HepG2 (cell line): Measurements from ENCODE around the gene ZNF445. TPM values are rescaled to one million over a fixed set of nuclear protein-coding genes. Genes with fewer than 3 reads are reported as not detected.

Experiments used
- ARNT ChIP-seq: fragments of 450-650 bp; IDR thresholded peaks from 2 replicates; pipeline ENCODE4 v1.6.1; 2017
- FIP1L1 ChIP-seq: fragments of 200-400 bp; formaldehyde crosslinking; IDR thresholded peaks from 2 replicates; pipeline ENCODE4 v1.6.1; 2018; ENCODE audit warnings: low read depth, mild to moderate bottlenecking, low read length, moderate library complexity, borderline replicate concordance; ENCODE audit not compliant: insufficient read depth
- HOXA3 ChIP-seq: sonication (generic); formaldehyde crosslinking; IDR thresholded peaks from 2 replicates; pipeline ENCODE4 v1.5.0; 2020; ENCODE audit warnings: missing genetic modification reagents
- IRF9 ChIP-seq: sonication (generic); formaldehyde crosslinking; IDR thresholded peaks from 2 replicates; pipeline ENCODE4 v1.8.0; 2022; ENCODE audit warnings: missing genetic modification reagents, mild to moderate bottlenecking, borderline replicate concordance
- JARID2 ChIP-seq: sonication (generic); formaldehyde crosslinking; IDR thresholded peaks from 2 replicates; pipeline ENCODE4 v1.8.1; 2023; ENCODE audit warnings: missing genetic modification reagents, inconsistent platforms; ENCODE audit not compliant: insufficient replicate concordance
- LBX2 ChIP-seq: sonication (generic); formaldehyde crosslinking; IDR thresholded peaks from 2 replicates; pipeline ENCODE4 v1.5.0; 2020; ENCODE audit warnings: missing genetic modification reagents, mild to moderate bottlenecking, borderline replicate concordance
- NFKB2 ChIP-seq: sonication (generic); formaldehyde crosslinking; IDR thresholded peaks from 2 replicates; pipeline ENCODE4 v1.4.0; 2020; ENCODE audit warnings: missing genetic modification reagents, borderline replicate concordance
- NFRKB ChIP-seq: fragments of 450-650 bp; IDR thresholded peaks from 2 replicates; pipeline ENCODE4 v1.6.1; 2017
- REL ChIP-seq: sonication (generic); formaldehyde crosslinking; conservative IDR thresholded peaks from 2 replicates; pipeline ENCODE4 v1.8.0; 2022; ENCODE audit warnings: mild to moderate bottlenecking, missing genetic modification reagents, moderate library complexity
- SAP130 ChIP-seq: IDR thresholded peaks from 2 replicates; pipeline ENCODE4 v1.6.1; 2016; ENCODE audit warnings: low read depth
- TFAP4 ChIP-seq: sonication (generic); IDR thresholded peaks from 2 replicates; pipeline ENCODE4 v1.6.1; 2016; ENCODE audit warnings: low read depth, borderline replicate concordance
- TRIM22 ChIP-seq: fragments of 450-650 bp; IDR thresholded peaks from 2 replicates; pipeline ENCODE4 v1.6.1; 2017
- TSC22D2 ChIP-seq: sonication (generic); formaldehyde crosslinking; IDR thresholded peaks from 2 replicates; pipeline ENCODE4 v1.5.1; 2020; ENCODE audit warnings: missing genetic modification reagents, mild to moderate bottlenecking, borderline replicate concordance
- WIZ ChIP-seq: sonication (generic); formaldehyde crosslinking; IDR thresholded peaks from 2 replicates; pipeline ENCODE4 v1.5.1; 2020; ENCODE audit warnings: mild to moderate bottlenecking, missing genetic modification reagents
- ZBED4 ChIP-seq: sonication (generic); formaldehyde crosslinking; IDR thresholded peaks from 2 replicates; pipeline ENCODE4 v1.4.0; 2020; ENCODE audit warnings: missing genetic modification reagents, borderline replicate concordance
- ZBTB43 ChIP-seq: sonication (generic); formaldehyde crosslinking; conservative IDR thresholded peaks from 2 replicates; pipeline ENCODE4 v1.4.0; 2020; ENCODE audit warnings: missing genetic modification reagents
- ZFP36L2 ChIP-seq: sonication (generic); formaldehyde crosslinking; IDR thresholded peaks from 2 replicates; pipeline ENCODE4 v1.4.0; 2020; ENCODE audit warnings: missing genetic modification reagents
- ZNF329 ChIP-seq: sonication (generic); formaldehyde crosslinking; IDR thresholded peaks from 2 replicates; pipeline ENCODE4 v1.9.0; 2021; ENCODE audit warnings: low read depth, mild to moderate bottlenecking, missing genetic modification reagents
- ZNF605 ChIP-seq: sonication (generic); formaldehyde crosslinking; IDR thresholded peaks from 2 replicates; pipeline ENCODE4 v1.8.0; 2022; ENCODE audit warnings: mild to moderate bottlenecking, missing genetic modification reagents
- ZNF644 ChIP-seq: IDR thresholded peaks from 2 replicates; pipeline ENCODE4 v1.6.1; 2016; ENCODE audit warnings: low read depth
- ZNF709 ChIP-seq: sonication (generic); formaldehyde crosslinking; IDR thresholded peaks from 2 replicates; pipeline ENCODE4 v1.5.0; 2020; ENCODE audit warnings: mild to moderate bottlenecking, missing genetic modification reagents
- ZNF850 ChIP-seq: sonication (generic); formaldehyde crosslinking; conservative IDR thresholded peaks from 2 replicates; pipeline ENCODE4 v1.9.0; 2021; ENCODE audit warnings: mild to moderate bottlenecking, missing genetic modification reagents
- ZZZ3 ChIP-seq: sonication (generic); formaldehyde crosslinking; IDR thresholded peaks from 2 replicates; pipeline ENCODE4 v1.4.0; 2020; ENCODE audit warnings: missing genetic modification reagents, mild to moderate bottlenecking, borderline replicate concordance
- polyA plus RNA-seq, 8 experiments: library from polyadenylated mRNA; depleted of rRNA in 3 of 8; stranded (reverse) in 7 of 8; unstranded in 1 of 8; fragments of >200 nt; fragmentation: Illumina TruSeq in 4 of 8; extraction: Trizol in 4 of 8; gene quantifications; 2 replicates each; pipeline versions ENCODE4 v1.2.1 to v1.2.3, GENCODE V29; 2011 to 2016; ENCODE audit warnings: low read depth in 4 of 8, missing spikeins in 1 of 8, mixed read lengths in 1 of 8; ENCODE audit not compliant: insufficient read depth in 1 of 8
- total RNA-seq, 5 experiments: library from RNA; depleted of rRNA; stranded (reverse); fragments of >200 nt; fragmentation: Illumina TruSeq; extraction: Trizol; gene quantifications; 2 replicates each; pipeline ENCODE4 v1.2.3, GENCODE V29; 2016; ENCODE audit warnings: low read depth in 1 of 5

Gene ZNF445
- total and polyA plus RNA-seq, 2 of the 13 experiments (the other 11 are each of a cell fraction or from before 2014, with no cell fraction given), result 4.4 to 10.3 TPM

- TF ChIP-seq ZBTB43 (no peak), NFKB2 (no peak), HOXA3 (CRISPR knock-in tag) (no peak), ZZZ3 (CRISPR knock-in tag) (no peak), JARID2 (CRISPR knock-in tag) (no peak), ZNF605 (CRISPR knock-in tag) (peak; percentile 53; the same call in 1 of the 2 replicates), ZBED4 (CRISPR knock-in tag) (no peak), FIP1L1 (no peak), ARNT (no peak), WIZ (CRISPR knock-in tag) (no peak), TSC22D2 (CRISPR knock-in tag) (no peak), SAP130 (CRISPR knock-in tag) (no peak), IRF9 (no peak), LBX2 (CRISPR knock-in tag) (no peak), ZNF850 (CRISPR knock-in tag) (no peak), ZNF329 (CRISPR knock-in tag) (0 out of 2 replicates have a peak, but pooled peaks have one; percentile 8), ZFP36L2 (no peak), ZNF709 (CRISPR knock-in tag) (no peak), NFRKB (no peak), TFAP4 (no peak), REL (no peak), TRIM22 (no peak), ZNF644 (CRISPR knock-in tag) (peak; percentile 22; the same call in 1 of the 2 replicates)
These were observed 592 bp upstream of the ZNF445 start (continued) for GRCh38 chr3:44478055-44478468.
